ENCODE measurements around the gene PSPN. TPM values are rescaled to one million over a fixed set of nuclear protein-coding genes. Genes with fewer than 3 reads are reported as not detected.

PSPN gene
- total and polyA plus RNA-seq, 9 of the 15 experiments (the other 6 are each of a cell fraction or from before 2014, with no cell fraction given), result 0.21 to 1.1 (median 0.58) TPM

GRCh38 chr19:6334490-6335285 is 41.0 kb downstream of the PSPN start:
- Histone ChIP-seq H3K79me2 (ENCODE audit: control insufficient read depth, insufficient read depth, low read length) (no peaks in the 10 kb centered on the region), H3K9ac (ENCODE audit: insufficient read depth in 1 of 2, low read depth in 2 of 2, low read length in 2 of 2) (no peak overlapping the region), H4K20me1 (replicated peaks; ENCODE audit: control insufficient read depth, insufficient read depth, low read length) (no peaks in the 10 kb centered on the region; the same call in 1 of the 2 replicates), H3K9me3 (replicated peaks; ENCODE audit: control insufficient read depth, insufficient read depth, low read depth, low read length) (no peaks in the 10 kb centered on the region; the same call in 1 of the 2 replicates), H3K27me3 (ENCODE audit: control insufficient read depth in 2 of 2, insufficient read depth in 2 of 2, low read length in 2 of 2) (peaks cover 0 to 37% of the 10 kb centered on the region in 2 experiments; a peak in 4 of 5 replicates), H2AFZ (ENCODE audit: low read depth, low read length) (no peak overlapping the region), H3K36me3 (ENCODE audit: control insufficient read depth, insufficient read depth, low read length) (no peaks in the 10 kb centered on the region), H3K4me2 (ENCODE audit: insufficient read depth, low read length) (no peak overlapping the region), H3K4me1 (replicated peaks in 1 of 2; ENCODE audit: control insufficient read depth in 2 of 2, insufficient read depth in 2 of 2, low read length in 2 of 2) (peaks cover 0 to 5% of the 10 kb centered on the region in 2 experiments; a peak in 2 of 5 replicates), H3K27ac (ENCODE audit: extremely low read depth, low read depth, low read length) (no peak overlapping the region), H3K4me3 (no peak overlapping the region), H3K9me1 (ENCODE audit: control insufficient read depth, insufficient read depth, low read length) (no peaks in the 10 kb centered on the region)
- no peak for ATAC-seq
- BruUV-seq (replicated peaks), result no TSS peak
- 8% methylated on average over 5 of the region's 6 CpGs for WGBS (ENCODE audit: insufficient coverage, low coverage, missing lambda C conversion rate)
- peak in 1 of 4 experiments; percentile 14 for DNase-seq (ENCODE audit: extremely low read depth in 1 of 4, low spot score in 3 of 4)
- TF ChIP-seq ZBTB8A (IDR thresholded peaks at IDR 0.05; ENCODE audit: partially characterized antibody), result no peak
- TF ChIP-seq BCOR (IDR thresholded peaks at IDR 0.05), result peak; percentile 86
- peak; percentile 90 for TF ChIP-seq RBM25 (IDR thresholded peaks at IDR 0.05; ENCODE audit: low read depth, low read length, severe bottlenecking)
- TF ChIP-seq KDM1A (IDR thresholded peaks at IDR 0.05), result peak in 1 of 2 experiments; percentile 51; a peak in 2 of 4 replicates
- no peak for TF ChIP-seq KHSRP (IDR thresholded peaks at IDR 0.05)
- TF ChIP-seq ZFP36 (IDR thresholded peaks at IDR 0.05; ENCODE audit: low read depth, low read length, partially characterized antibody), result peak; percentile 76
- no peak for TF ChIP-seq ZNF398 (CRISPR knock-in tag; IDR thresholded peaks at IDR 0.05)
- TF ChIP-seq, protein P1, sequence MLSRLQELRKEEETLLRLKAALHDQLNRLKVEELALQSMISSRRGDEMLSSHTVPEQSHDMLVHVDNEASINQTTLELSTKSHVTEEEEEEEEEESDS (CRISPR knock-in tag; IDR thresholded peaks at IDR 0.05), result no peak
- no peak for TF ChIP-seq MXI1 (IDR thresholded peaks at IDR 0.05; ENCODE audit: low read depth, low read length)
- peak; percentile 80 for TF ChIP-seq SMARCA5 (IDR thresholded peaks at IDR 0.05)
- FAIRE-seq, result no peak
- ChIA-PET POLR2A (interaction anchor here (0.6 kb wide), 1 partner anchor 23 kb away, joined by 3 read pairs; no protein-coding TSS in a partner anchor), CTCF (ENCODE audit: low intra/inter-chr PET ratio) (no interaction called here)
- in situ Hi-C loops (cut with MboI), result no loop called here
- intact Hi-C loops (cut with micrococcal nuclease), result no loop called here
